HepG2 (cell line): ENCODE measurements around the gene SMIM14. TPM values are rescaled to one million over a fixed set of nuclear protein-coding genes. Genes with fewer than 3 reads are reported as not detected.
A peak's percentile ranks its signal among the peaks of the same experiment; 100 is the strongest.

Source experiments
- BHLHE40 ChIP-seq: IDR thresholded peaks from 2 replicates; pipeline ENCODE4 v1.6.1; 2011; ENCODE audit warnings: low read length, improper control_type of control experiment
- BORCS8-MEF2B ChIP-seq: sonication (generic); formaldehyde crosslinking; IDR thresholded peaks from 2 replicates; pipeline ENCODE4 v1.8.0; 2022; ENCODE audit warnings: mild to moderate bottlenecking, missing genetic modification reagents
- MAF1 ChIP-seq: sonication (generic); formaldehyde crosslinking; IDR thresholded peaks from 2 replicates; pipeline ENCODE4 v1.5.0; 2020; ENCODE audit warnings: missing genetic modification reagents, borderline replicate concordance
- MEF2D ChIP-seq: sonication (generic); formaldehyde crosslinking; IDR thresholded peaks from 2 replicates; pipeline ENCODE4 v1.5.1; 2020; ENCODE audit warnings: mild to moderate bottlenecking, missing genetic modification reagents
- MZF1 ChIP-seq: sonication (generic); formaldehyde crosslinking; IDR thresholded peaks from 2 replicates; pipeline ENCODE4 v1.8.1; 2023; ENCODE audit warnings: mild to moderate bottlenecking, missing genetic modification reagents, borderline replicate concordance
- NCOA2 ChIP-seq: sonication (generic); formaldehyde crosslinking; IDR thresholded peaks from 2 replicates; pipeline ENCODE4 v1.8.0; 2022; ENCODE audit warnings: inconsistent platforms
- PPARG ChIP-seq: conservative IDR thresholded peaks from 2 replicates; pipeline ENCODE4 v1.6.1; 2016; ENCODE audit warnings: missing biosample characterization, missing genetic modification reagents
- SIX1 ChIP-seq: sonication (generic); formaldehyde crosslinking; IDR thresholded peaks from 2 replicates; pipeline ENCODE4 v1.4.0; 2020; ENCODE audit warnings: missing genetic modification reagents, borderline replicate concordance
- THAP11 ChIP-seq: IDR thresholded peaks from 2 replicates; pipeline ENCODE4 v1.6.1; 2016; ENCODE audit warnings: missing biosample characterization, missing genetic modification reagents
- TIGD3 ChIP-seq: sonication (generic); formaldehyde crosslinking; IDR thresholded peaks from 2 replicates; pipeline ENCODE4 v1.5.1; 2020; ENCODE audit warnings: mild to moderate bottlenecking, missing genetic modification reagents, borderline replicate concordance
- ZBTB2 ChIP-seq: sonication (generic); formaldehyde crosslinking; IDR thresholded peaks from 2 replicates; pipeline ENCODE4 v1.8.0; 2022; ENCODE audit warnings: low read depth, missing genetic modification reagents
- ZBTB44 ChIP-seq: sonication (generic); formaldehyde crosslinking; IDR thresholded peaks from 2 replicates; pipeline ENCODE4 v1.4.0; 2020; ENCODE audit warnings: missing genetic modification reagents
- ZBTB8A ChIP-seq: sonication (generic); formaldehyde crosslinking; IDR thresholded peaks from 2 replicates; pipeline ENCODE4 v1.4.0; 2020; ENCODE audit warnings: mild to moderate bottlenecking, low read depth, missing genetic modification reagents, borderline replicate concordance
- ZFP62 ChIP-seq: sonication (generic); formaldehyde crosslinking; IDR thresholded peaks from 2 replicates; pipeline ENCODE4 v1.4.0; 2020; ENCODE audit warnings: missing genetic modification reagents
- ZFY ChIP-seq: sonication (generic); formaldehyde crosslinking; IDR thresholded peaks from 2 replicates; pipeline ENCODE4 v1.4.0; 2020; ENCODE audit warnings: missing genetic modification reagents
- ZNF10 ChIP-seq: sonication (generic); formaldehyde crosslinking; IDR thresholded peaks from 2 replicates; pipeline ENCODE4 v1.4.0; 2020; ENCODE audit warnings: mild to moderate bottlenecking, low read depth, missing genetic modification reagents, borderline replicate concordance
- ZNF501 ChIP-seq: sonication (generic); formaldehyde crosslinking; IDR thresholded peaks from 2 replicates; pipeline ENCODE4 v1.5.1; 2020; ENCODE audit warnings: mild to moderate bottlenecking, moderate library complexity, missing genetic modification reagents
- ZNF503 ChIP-seq: sonication (generic); formaldehyde crosslinking; IDR thresholded peaks from 2 replicates; pipeline ENCODE4 v1.4.0; 2020; ENCODE audit warnings: missing genetic modification reagents
- ZNF552 ChIP-seq: sonication (generic); formaldehyde crosslinking; IDR thresholded peaks from 2 replicates; pipeline ENCODE4 v1.9.0; 2022; ENCODE audit warnings: missing genetic modification reagents, mild to moderate bottlenecking, borderline replicate concordance
- ZNF576 ChIP-seq: sonication (generic); formaldehyde crosslinking; IDR thresholded peaks from 2 replicates; pipeline ENCODE4 v1.4.0; 2020; ENCODE audit warnings: mild to moderate bottlenecking, missing genetic modification reagents
- ZNF768 ChIP-seq: sonication (generic); formaldehyde crosslinking; IDR thresholded peaks from 2 replicates; pipeline ENCODE4 v1.4.0; 2020; ENCODE audit warnings: missing genetic modification reagents
- polyA plus RNA-seq, 8 experiments: library from polyadenylated mRNA; depleted of rRNA in 3 of 8; stranded (reverse) in 7 of 8; unstranded in 1 of 8; fragments of >200 nt; fragmentation: Illumina TruSeq in 4 of 8; extraction: Trizol in 4 of 8; gene quantifications; 2 replicates each; pipeline versions ENCODE4 v1.2.1 to v1.2.3, GENCODE V29; 2011 to 2016; ENCODE audit warnings: low read depth in 4 of 8, missing spikeins in 1 of 8, mixed read lengths in 1 of 8; ENCODE audit not compliant: insufficient read depth in 1 of 8
- total RNA-seq, 5 experiments: library from RNA; depleted of rRNA; stranded (reverse); fragments of >200 nt; fragmentation: Illumina TruSeq; extraction: Trizol; gene quantifications; 2 replicates each; pipeline ENCODE4 v1.2.3, GENCODE V29; 2016; ENCODE audit warnings: low read depth in 1 of 5

The SMIM14 gene
- total and polyA plus RNA-seq, 2 of the 13 experiments (the other 11 are each of a cell fraction or from before 2014, with no cell fraction given) = 16.3 to 28.1 TPM

- TF ChIP-seq TIGD3 (CRISPR knock-in tag) (no peak), ZFY (CRISPR knock-in tag) (peak; percentile 93), PPARG (CRISPR knock-in tag) (no peak; the same call in 1 of the 2 replicates), SIX1 (CRISPR knock-in tag) (peak; percentile 33), ZNF552 (CRISPR knock-in tag) (peak; percentile 83), BORCS8-MEF2B (CRISPR knock-in tag) (peak; percentile 92), ZNF503 (peak; percentile 34), MAF1 (CRISPR knock-in tag) (peak; percentile 76), ZBTB2 (CRISPR knock-in tag) (peak; percentile 27; the same call in 1 of the 2 replicates), BHLHE40 (peak; percentile 56), ZBTB44 (CRISPR knock-in tag) (peak; percentile 87), ZNF768 (peak; percentile 74), ZNF10 (no peak), ZNF576 (peak; percentile 52; the same call in 1 of the 2 replicates), MEF2D (CRISPR knock-in tag) (peak; percentile 87), MZF1 (CRISPR knock-in tag) (no peak), THAP11 (CRISPR knock-in tag) (peak; percentile 79), ZNF501 (peak; percentile 99; the same call in 1 of the 2 replicates), ZBTB8A (no peak), NCOA2 (CRISPR knock-in tag) (peak; percentile 57), ZFP62 (CRISPR knock-in tag) (no peak)
These were observed 111.2 kb downstream of the SMIM14 start, which contains the start of gene UGDH (continued) for GRCh38 chr4:39527296-39528060.
